Measurements from ENCODE around the gene ADAMTS13. TPM values are rescaled to one million over a fixed set of nuclear protein-coding genes. Genes with fewer than 3 reads are reported as not detected.
"Not testable (repeated sequence)": the region's sequence is repeated elsewhere in the genome, so short reads cannot be mapped to it uniquely, and the experiment has no call there.

ADAMTS13 gene
- polyA plus RNA-seq, 4 donors: 7.1 to 14.0 (median 7.6) TPM

DNA sequence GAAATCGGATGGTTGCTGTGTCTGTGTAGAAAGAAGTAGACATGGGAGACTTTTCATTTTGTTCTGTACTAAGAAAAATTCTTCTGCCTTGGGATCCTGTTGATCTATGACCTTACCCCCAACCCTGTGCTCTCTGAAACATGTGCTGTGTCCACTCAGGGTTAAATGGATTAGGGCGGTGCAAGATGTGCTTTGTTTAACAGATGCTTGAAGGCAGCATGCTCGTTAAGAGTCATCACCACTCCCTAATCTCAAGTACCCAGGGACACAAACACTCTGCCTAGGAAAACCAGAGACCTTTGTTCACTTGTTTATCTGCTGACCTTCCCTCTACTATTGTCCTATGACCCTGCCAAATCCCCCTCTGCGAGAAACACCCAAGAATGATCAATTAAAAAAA lies 30.7 kb upstream of the ADAMTS13 start:
- DNase-seq (ENCODE audit: low read depth in 4 of 4, low spot score in 3 of 4): not testable (repeated sequence)

GRCh38 chr9:133392308-133392707 lies 29.9 kb upstream of the ADAMTS13 start:
- DNase-seq (ENCODE audit: low read depth in 4 of 4, low spot score in 3 of 4): not testable (repeated sequence)

DNA sequence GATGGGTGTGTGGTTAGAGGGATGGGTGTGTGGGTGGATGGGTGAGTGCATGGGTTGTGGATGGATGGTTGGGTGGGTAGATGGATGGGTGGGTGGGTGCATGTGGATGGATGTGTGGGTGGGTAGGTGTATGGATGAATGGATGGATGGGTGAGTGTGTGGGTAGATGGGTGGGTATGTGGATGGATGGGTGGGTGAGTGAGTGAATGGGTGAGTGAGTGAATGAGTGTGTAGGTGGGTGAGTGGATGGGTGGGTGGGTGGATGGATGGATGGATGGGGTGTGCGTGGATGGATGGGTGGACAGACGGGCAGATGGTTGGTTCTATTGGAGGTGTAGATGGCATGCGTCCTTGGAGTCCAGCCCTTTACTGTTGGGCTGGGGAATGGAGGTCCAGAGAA lies 28.8 kb upstream of the ADAMTS13 start:
- no peak for DNase-seq (ENCODE audit: low read depth in 4 of 4, low spot score in 3 of 4)

GRCh38 chr9:133394687-133395271 lies 27.4 kb upstream of the ADAMTS13 start:
- no peak for DNase-seq (ENCODE audit: low read depth in 4 of 4, low spot score in 3 of 4)

DNA sequence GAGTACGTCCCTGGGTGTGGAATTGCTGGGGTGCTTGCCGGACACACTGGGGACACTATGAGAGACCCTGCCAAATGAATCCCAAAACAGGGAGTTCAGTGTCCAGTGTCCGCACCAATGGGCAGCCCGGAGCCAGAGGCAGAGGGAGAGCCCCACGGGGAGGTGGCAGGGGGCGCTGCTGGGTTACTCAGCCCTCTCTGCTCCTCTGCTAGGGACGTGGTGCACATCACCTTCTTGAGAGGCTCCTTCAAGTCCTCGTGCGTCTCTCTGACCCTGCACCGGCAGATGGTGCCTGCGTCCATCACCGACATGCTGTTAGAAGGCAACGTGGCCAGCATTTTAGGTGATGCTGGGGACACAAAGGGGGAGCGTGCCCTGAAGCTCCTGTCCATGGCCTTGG lies 25.2 kb upstream of the ADAMTS13 start:
- DNase-seq (ENCODE audit: low read depth in 4 of 4, low spot score in 3 of 4): no peak

DNA sequence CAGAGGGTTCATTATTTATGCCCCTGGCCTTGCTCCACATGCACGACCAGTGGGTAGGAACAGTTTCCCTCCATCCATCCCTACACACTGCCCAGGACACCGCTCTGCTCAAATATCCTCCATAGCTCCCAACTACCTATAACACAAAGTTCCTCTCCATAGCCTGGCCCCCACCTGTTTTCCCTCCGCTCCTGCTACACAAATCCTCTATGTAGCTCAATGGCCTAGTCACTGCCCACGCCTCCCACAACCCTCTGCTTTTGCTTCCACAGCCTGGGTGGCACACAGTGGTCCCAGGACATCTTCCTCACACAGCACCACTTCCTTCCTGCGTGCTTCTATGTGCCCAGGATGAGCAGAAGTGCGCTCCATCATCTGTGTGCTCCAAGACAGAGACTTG lies 24.8 kb upstream of the ADAMTS13 start:
- DNase-seq (ENCODE audit: low read depth in 4 of 4, low spot score in 3 of 4): no peak

DNA sequence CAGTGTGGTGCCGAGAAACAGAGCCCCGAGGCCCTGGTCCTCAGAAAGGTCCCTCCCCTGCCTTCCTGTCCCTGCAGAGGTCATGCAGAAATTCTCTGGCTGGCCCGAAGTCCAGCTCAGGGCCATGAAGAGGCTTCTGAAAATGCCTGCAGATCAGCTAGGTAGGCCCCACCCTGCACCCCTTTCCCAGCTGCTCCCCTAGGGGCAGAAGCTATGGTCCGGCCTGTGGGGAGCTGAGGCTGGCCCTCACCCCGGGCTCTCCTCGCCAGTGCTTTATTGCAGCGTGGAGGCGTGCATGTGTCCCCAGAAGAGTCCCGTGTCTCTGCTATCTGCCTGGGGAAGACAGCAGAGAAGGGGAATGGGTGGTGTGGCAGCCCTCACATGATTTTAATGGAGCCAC lies 24.3 kb upstream of the ADAMTS13 start:
- DNase-seq (ENCODE audit: low read depth in 4 of 4, low spot score in 3 of 4): no peak

DNA sequence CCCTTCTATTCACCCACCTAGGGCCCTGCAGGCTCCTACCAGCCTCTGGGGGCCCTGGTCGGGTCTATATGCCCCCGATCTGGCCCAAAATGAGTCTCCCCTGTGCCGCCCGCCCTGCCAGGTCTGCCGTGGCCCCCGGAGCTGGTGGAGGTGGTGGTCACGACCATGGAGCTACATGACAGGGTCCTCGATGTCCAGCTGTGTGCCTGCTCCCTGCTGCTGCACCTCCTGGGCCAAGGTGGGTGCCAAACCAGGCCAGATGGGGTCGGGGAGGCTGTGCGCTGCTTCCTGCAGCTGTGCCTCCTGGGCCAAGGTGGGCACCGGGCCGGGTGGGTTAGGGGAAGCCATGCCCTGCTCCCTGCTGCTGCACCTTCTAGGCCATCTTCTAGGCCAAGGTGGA lies 21.9 kb upstream of the ADAMTS13 start:
- no peak for DNase-seq (ENCODE audit: low read depth in 4 of 4, low spot score in 3 of 4)

- no peak for DNase-seq (ENCODE audit: low read depth in 4 of 4, low spot score in 3 of 4)
Observed at GRCh38 chr9:133401588-133401987, 20.6 kb upstream of the ADAMTS13 start.

- DNase-seq (ENCODE audit: low read depth in 4 of 4, low spot score in 3 of 4): no peak
Observed at GRCh38 chr9:133402689-133403088, 19.5 kb upstream of the ADAMTS13 start.

GRCh38 chr9:133403766-133404453 lies 18.3 kb upstream of the ADAMTS13 start:
- no peak for DNase-seq (ENCODE audit: low read depth in 4 of 4, low spot score in 3 of 4)

DNA sequence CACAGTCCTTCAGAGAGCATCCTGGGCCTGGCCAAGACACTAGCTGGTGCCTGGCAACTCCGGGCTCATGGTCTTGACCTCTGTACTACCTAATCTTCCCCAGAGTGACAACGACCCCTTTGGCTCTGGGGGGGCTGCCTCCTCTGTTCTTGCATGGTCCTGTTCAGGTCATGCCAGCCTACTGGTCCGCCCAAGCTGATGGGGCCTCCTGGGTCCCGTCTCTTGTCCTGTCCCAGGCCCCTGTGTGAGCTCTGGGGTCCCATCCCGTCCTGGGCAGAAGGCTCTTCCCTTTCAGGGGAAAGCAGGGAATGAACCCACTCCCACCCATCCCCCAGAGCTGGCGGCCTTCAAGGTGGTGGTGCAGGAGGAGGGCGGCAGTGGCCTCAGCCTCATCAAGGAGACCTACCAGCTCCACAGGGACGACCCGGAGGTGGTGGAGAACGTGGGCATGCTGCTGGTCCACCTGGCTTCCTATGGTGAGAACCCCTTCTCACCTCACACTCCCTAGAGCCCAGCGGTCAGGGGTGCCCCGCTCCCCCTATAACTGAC lies 17.6 kb upstream of the ADAMTS13 start:
- DNase-seq (ENCODE audit: low read depth in 4 of 4, low spot score in 3 of 4): no peak

- no peak for DNase-seq (ENCODE audit: low read depth in 4 of 4, low spot score in 3 of 4)
Observed at GRCh38 chr9:133405508-133406438, 16.4 kb upstream of the ADAMTS13 start.

- peak in 2 of 4 donors; percentile 20 to 34 for DNase-seq (ENCODE audit: low read depth in 4 of 4, low spot score in 3 of 4)
Observed at GRCh38 chr9:133406480-133407307, 15.5 kb upstream of the ADAMTS13 start.

GRCh38 chr9:133408042-133408441 lies 14.1 kb upstream of the ADAMTS13 start:
- DNase-seq (ENCODE audit: low read depth in 4 of 4, low spot score in 3 of 4): no peak

- no peak for DNase-seq (ENCODE audit: low read depth in 4 of 4, low spot score in 3 of 4)
Observed at GRCh38 chr9:133415170-133415569, 7.0 kb upstream of the ADAMTS13 start.

DNA sequence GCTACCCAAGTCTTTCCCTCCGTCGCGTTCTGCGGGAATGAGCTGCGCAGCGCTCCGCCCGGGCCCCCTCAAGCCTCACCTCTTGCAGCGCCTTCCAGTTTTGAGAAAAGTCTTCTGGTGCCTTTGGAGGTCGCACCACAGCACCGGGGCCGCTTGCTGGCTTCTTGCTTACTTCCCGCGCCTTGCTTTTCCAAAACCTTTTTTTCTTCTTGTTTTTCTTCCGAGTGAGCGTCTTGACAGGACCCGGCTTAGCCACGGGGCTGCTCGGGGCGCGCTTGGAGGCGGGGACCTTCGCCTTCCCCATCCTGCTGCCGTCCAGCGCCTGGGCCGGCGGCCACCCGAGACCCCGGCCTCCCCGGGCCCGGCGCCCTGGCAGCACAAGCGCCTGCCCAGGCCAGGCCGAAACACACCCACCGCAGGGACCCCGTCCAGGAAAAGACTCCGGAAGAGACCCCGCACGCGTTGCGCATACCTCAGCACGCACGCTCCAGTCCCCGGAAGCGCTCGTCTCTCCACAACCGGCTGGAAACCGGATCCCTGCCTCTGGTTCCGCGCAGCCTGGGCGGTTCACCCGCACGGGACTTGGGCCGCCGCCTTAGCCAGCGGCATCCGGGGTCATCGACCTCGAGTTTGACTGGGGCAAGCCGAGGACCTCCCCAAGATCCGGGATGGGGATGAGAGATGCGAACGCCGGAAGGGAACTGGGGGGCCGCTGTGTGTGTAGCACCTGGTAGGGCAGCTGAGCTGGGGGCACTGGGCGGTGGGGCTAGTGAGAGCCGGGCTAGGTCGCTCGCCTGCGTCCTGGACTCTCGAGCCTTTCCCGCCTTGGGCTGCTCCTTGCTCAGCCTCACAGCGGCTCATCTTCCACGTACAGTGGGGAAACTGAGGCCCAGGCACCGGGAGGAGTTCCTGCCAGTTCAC lies 4.4 kb upstream of the ADAMTS13 start, which contains the start of gene REXO4:
REXO4 (minus strand) TSS at position 470 of the 921 bp plus-strand sequence; CDS start at position 304, 166 bp downstream.
- peak; percentile 75 to 76 (median 76) for DNase-seq (ENCODE audit: low read depth in 4 of 4, low spot score in 3 of 4)

DNA sequence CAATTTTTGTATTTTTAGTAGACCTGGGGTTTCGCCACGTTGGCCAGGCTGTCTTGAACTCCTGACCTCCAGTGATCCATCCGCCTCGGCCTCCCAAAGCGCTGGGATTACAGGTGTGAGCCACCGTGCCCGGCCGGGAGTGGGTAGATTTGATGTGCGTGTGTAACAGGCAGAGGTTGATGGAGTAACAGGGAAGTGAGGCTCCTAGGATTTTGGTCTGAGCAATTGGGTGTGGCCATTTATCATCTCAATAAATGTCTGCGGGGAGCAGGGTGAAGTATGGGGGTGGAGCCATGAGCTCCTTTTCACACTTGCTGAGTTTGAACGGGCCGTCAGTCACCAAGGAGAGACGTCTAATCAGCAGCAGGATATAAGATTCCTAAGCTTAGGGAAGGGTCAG lies 3.2 kb upstream of the ADAMTS13 start:
- no peak for DNase-seq (ENCODE audit: low read depth in 4 of 4, low spot score in 3 of 4)

DNA sequence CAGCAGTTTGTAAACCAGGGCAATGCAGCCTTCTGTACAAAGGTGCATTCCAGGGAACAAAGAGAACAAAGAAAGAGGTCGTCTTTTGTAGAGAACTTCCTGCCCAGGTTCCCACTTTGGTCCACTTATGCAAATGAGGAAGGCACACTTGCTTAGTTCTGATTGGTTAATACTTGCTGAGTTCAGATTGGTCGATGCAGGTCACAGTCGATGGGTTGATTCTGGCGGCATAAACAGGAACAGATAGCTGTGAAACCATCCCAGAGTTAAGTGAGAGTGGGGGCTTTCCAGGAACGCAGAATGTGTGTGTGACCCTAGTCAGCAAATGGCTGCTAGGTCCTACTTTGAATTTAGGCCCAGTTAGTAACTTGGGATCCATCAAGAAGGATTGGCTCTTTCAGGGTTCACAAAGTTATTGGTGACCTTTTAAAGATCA lies 1.8 kb upstream of the ADAMTS13 start:
- no peak for DNase-seq (ENCODE audit: low read depth in 4 of 4, low spot score in 3 of 4)
